Adrenal gland (tissue), 5 donors: ENCODE results near the gene AQP11.

Source experiments
- POLR2A ChIP-seq, 2 donors: fragments of 450-650 bp; IDR thresholded peaks; one replicate each; pipeline ENCODE4 v1.6.1; 2017; ENCODE audit warnings: antibody characterized with exemption in 2 of 2, mild to moderate bottlenecking in 2 of 2, moderate library complexity in 1 of 2
- TF ChIP-seq, protein P1 (sequence below), 6 experiments: fragments of 450-650 bp in 4 of 6; fragments of 200-600 bp in 2 of 6; sonication (generic) in 1 of 6; IDR thresholded peaks; 1 replicate in 5 of 6; 2 replicates in 1 of 6; pipeline versions ENCODE4 v1.5.1 to v1.8.0; 2016 to 2021; ENCODE audit warnings: antibody characterized with exemption in 6 of 6, mild to moderate bottlenecking in 2 of 6, moderate library complexity in 1 of 6
- donor health status: DM: no; HTN: no; CAD: no.

DNA sequence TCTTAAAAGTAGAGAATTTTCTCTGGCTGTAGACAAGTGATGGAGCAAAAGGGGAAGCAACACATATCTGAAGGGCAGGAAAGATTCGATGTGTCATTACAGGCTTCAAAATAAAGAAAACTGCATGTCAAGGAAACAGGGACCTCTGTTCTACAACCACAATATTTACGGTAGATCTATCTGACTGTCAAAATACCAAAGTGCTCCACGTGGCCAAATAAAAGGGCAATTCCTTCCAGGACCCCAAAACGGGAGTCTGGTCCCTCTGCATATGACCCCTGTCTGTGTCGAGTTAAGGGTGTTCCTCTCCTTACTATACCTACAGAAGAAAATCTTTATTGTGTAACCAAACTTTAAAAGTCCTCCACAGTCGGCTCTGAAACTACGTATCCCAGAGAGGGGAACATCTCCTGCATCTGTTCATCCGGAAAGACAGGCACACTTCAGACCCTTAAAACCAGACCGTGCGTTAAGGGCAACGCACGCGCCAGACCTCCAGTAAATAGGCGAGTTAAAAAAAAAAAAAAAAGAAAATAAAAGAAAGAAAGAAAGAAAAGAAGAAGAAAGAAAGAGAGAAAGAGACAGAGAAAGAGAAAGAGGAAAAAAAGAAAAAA lies 47.1 kb downstream of the AQP11 start:
- TF ChIP-seq, protein P1, sequence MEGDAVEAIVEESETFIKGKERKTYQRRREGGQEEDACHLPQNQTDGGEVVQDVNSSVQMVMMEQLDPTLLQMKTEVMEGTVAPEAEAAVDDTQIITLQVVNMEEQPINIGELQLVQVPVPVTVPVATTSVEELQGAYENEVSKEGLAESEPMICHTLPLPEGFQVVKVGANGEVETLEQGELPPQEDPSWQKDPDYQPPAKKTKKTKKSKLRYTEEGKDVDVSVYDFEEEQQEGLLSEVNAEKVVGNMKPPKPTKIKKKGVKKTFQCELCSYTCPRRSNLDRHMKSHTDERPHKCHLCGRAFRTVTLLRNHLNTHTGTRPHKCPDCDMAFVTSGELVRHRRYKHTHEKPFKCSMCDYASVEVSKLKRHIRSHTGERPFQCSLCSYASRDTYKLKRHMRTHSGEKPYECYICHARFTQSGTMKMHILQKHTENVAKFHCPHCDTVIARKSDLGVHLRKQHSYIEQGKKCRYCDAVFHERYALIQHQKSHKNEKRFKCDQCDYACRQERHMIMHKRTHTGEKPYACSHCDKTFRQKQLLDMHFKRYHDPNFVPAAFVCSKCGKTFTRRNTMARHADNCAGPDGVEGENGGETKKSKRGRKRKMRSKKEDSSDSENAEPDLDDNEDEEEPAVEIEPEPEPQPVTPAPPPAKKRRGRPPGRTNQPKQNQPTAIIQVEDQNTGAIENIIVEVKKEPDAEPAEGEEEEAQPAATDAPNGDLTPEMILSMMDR (IDR thresholded peaks at IDR 0.05), result no peak
- no peak for TF ChIP-seq POLR2A (IDR thresholded peaks at IDR 0.05)
